ENCODE data around the gene CXCL8. TPM values are rescaled to one million over a fixed set of nuclear protein-coding genes. Genes with fewer than 3 reads are reported as not detected.

Gene CXCL8
- total RNA-seq, 1 donor from 2014 or later = 0.44 TPM

Other genes with a start within 250 kb of the CXCL8 start
- 41.7 TPM for gene RASSF6, start 120.1 kb upstream of the CXCL8 start, total RNA-seq
- gene CXCL6, start 96.1 kb downstream of the CXCL8 start, total RNA-seq = 0.73 TPM
- not detected for gene PF4V1, start 112.7 kb downstream of the CXCL8 start, total RNA-seq
- gene CXCL1, start 128.8 kb downstream of the CXCL8 start, total RNA-seq = 0.55 TPM
- gene PF4, start 241.5 kb downstream of the CXCL8 start, total RNA-seq = not detected
- not detected for gene PPBP, start 247.6 kb downstream of the CXCL8 start, total RNA-seq

All from ureter (tissue), 1 donor.